ENCODE measurements around the gene RASGRP1.

The RASGRP1 gene

GRCh38 chr15:38564557-38565286 is at the start of gene RASGRP1:
TSS of gene RASGRP1 (minus strand) at chr15:38564814. CDS start at chr15:38564628, 186 bp downstream.
- TF ChIP-seq Cebpa-rat (IDR thresholded peaks at IDR 0.05), result no peak
- H3K4me1 ChIP-seq, result peaks cover 4 to 41% (median 18%) of the 10 kb centered on the region in 10 experiments; a peak in 17 of 20 replicates
- H3K4me2 ChIP-seq, result peak within 1 kb of the TSS; percentile 85 to 99 (median 97)
- 0 out of 22 replicates have a peak, but pooled peaks cover 0 to 5% (median 0%) of the 10 kb centered on the region in 11 experiments for H4K20me1 ChIP-seq
- peaks cover 0 to 22% (median 0%) of the 10 kb centered on the region in 11 experiments; a peak in 7 of 22 replicates for H3K27me3 ChIP-seq
- peak within 1 kb of the TSS; percentile 74 to 88 (median 80) for H3K4me3 ChIP-seq
- peak within 1 kb of the TSS; percentile 69 to 86 (median 81) for H3K9ac ChIP-seq
- H3K36me3 ChIP-seq, result peaks cover 0 to 7% (median 0%) of the 10 kb centered on the region in 11 experiments; a peak in 2 of 22 replicates
- peak within 1 kb of the TSS; percentile 45 to 78 (median 68); a peak in 21 of 22 replicates for H3K27ac ChIP-seq
- H3K9me3 ChIP-seq (replicated peaks in 1 of 11), result no peaks in the 10 kb centered on the region

GRCh38 chr15:38613085-38613484 is 48.5 kb upstream of the RASGRP1 start:
- no peak overlapping the region for H3K4me3 ChIP-seq
- peak overlapping the region in 6 of 11 experiments; percentile 4 to 32 (median 22); a peak in 5 of 22 replicates for H3K4me2 ChIP-seq
- no peaks in the 10 kb centered on the region for H3K27me3 ChIP-seq
- no peaks in the 10 kb centered on the region for H3K36me3 ChIP-seq
- H3K9ac ChIP-seq, result no peak overlapping the region
- peaks cover 9 to 16% (median 12%) of the 10 kb centered on the region in 10 experiments; a peak in 17 of 20 replicates for H3K4me1 ChIP-seq
- H4K20me1 ChIP-seq, result no peaks in the 10 kb centered on the region
- peaks cover 0 to 7% (median 0%) of the 10 kb centered on the region in 11 experiments; a peak in 1 of 22 replicates for H3K9me3 ChIP-seq (replicated peaks in 1 of 11)
- no peak for TF ChIP-seq Cebpa-rat (IDR thresholded peaks at IDR 0.05)
- no peak overlapping the region for H3K27ac ChIP-seq

- TF ChIP-seq Cebpa-rat (IDR thresholded peaks at IDR 0.05), result no peak
- Histone ChIP-seq H3K4me3 (no peak overlapping the region), H3K4me2 (no peak overlapping the region), H3K4me1 (peaks cover 9 to 16% (median 12%) of the 10 kb centered on the region in 10 experiments; a peak in 17 of 20 replicates), H3K9ac (no peak overlapping the region), H3K36me3 (no peaks in the 10 kb centered on the region), H3K27me3 (no peaks in the 10 kb centered on the region), H4K20me1 (no peaks in the 10 kb centered on the region), H3K9me3 (replicated peaks in 1 of 11) (peaks cover 0 to 7% (median 0%) of the 10 kb centered on the region in 11 experiments; a peak in 1 of 22 replicates), H3K27ac (no peak overlapping the region)
Observed at GRCh38 chr15:38612159-38612863, 47.7 kb upstream of the RASGRP1 start.

GRCh38 chr15:38611228-38611627 is 46.6 kb upstream of the RASGRP1 start:
- H3K9me3 ChIP-seq (replicated peaks in 1 of 11), result peaks cover 0 to 7% (median 0%) of the 10 kb centered on the region in 11 experiments; a peak in 1 of 22 replicates
- no peaks in the 10 kb centered on the region for H3K36me3 ChIP-seq
- H3K4me1 ChIP-seq, result peaks cover 9 to 16% (median 12%) of the 10 kb centered on the region in 10 experiments; a peak in 17 of 20 replicates
- no peak overlapping the region for H3K9ac ChIP-seq
- H4K20me1 ChIP-seq, result no peaks in the 10 kb centered on the region
- no peaks in the 10 kb centered on the region for H3K27me3 ChIP-seq
- H3K4me3 ChIP-seq, result no peak overlapping the region
- no peak for TF ChIP-seq Cebpa-rat (IDR thresholded peaks at IDR 0.05)
- no peak overlapping the region for H3K27ac ChIP-seq
- peak overlapping the region; percentile 1 to 65 (median 31); a peak in 18 of 22 replicates for H3K4me2 ChIP-seq

DNA sequence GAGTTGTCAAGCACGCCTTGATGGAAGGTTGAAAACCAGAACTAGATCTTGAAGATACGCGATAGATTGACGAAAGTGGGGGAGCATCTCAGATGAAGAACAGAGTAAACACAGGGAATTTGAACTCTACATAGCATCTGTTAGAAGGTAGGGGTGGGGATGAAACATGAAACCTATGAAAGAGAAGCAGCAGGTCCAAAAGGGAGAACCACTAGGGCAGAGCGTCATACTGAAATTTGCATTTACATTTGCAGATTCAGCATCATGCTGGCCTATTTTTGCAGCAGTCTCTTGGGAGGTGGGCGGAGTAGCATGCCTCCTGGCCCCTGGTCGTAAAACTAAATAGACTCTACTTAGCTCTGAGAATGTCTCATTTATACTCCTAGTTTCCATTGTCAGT is 46.1 kb upstream of the RASGRP1 start:
- Histone ChIP-seq H3K27ac (no peak overlapping the region), H3K4me1 (peaks cover 9 to 16% (median 12%) of the 10 kb centered on the region in 10 experiments; a peak in 17 of 20 replicates), H3K9ac (no peak overlapping the region), H3K4me3 (no peak overlapping the region), H3K27me3 (no peaks in the 10 kb centered on the region), H3K36me3 (no peaks in the 10 kb centered on the region), H4K20me1 (no peaks in the 10 kb centered on the region), H3K9me3 (replicated peaks in 1 of 11) (peaks cover 0 to 7% (median 0%) of the 10 kb centered on the region in 11 experiments; a peak in 1 of 22 replicates), H3K4me2 (peak overlapping the region; percentile 1 to 65 (median 31); a peak in 18 of 22 replicates)
- TF ChIP-seq Cebpa-rat (IDR thresholded peaks at IDR 0.05), result no peak

DNA sequence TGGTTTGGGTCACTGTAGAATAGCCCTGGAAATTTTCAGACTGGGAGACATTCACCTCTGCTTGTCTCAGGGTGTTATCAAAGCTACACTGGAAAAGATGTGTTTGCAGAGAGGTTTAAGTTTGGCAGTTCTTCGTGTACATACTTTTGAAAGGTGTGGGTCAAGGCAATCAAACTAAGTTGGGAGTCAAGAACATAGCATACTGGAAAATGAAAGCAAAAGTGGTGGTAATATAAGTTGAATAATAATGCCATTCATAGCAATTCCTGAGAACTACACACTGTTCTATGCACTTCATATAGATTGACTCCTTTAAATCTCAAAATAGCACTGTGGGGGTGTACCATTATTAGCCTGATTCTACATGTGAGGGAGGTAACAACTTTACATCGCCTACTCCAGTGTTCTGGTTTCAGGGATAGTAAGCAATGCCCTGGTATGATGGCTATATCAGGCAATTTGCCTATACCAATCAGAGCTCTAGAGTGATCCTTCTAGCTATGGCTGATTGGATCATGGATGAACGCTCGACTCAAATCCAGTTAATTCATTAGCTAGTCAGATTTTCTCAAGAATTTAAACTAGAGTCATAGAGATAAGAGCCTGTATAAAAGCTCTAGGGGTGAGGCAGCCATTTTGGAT is 44.6 kb upstream of the RASGRP1 start:
- no peak overlapping the region for H3K4me3 ChIP-seq
- no peak overlapping the region for H3K9ac ChIP-seq
- no peaks in the 10 kb centered on the region for H3K27me3 ChIP-seq
- H3K9me3 ChIP-seq (replicated peaks in 1 of 11), result peaks cover 0 to 7% (median 0%) of the 10 kb centered on the region in 11 experiments; a peak in 1 of 22 replicates
- TF ChIP-seq Cebpa-rat (IDR thresholded peaks at IDR 0.05), result no peak
- H3K36me3 ChIP-seq, result no peaks in the 10 kb centered on the region
- no peak overlapping the region for H3K27ac ChIP-seq
- H3K4me2 ChIP-seq, result no peak overlapping the region
- peaks cover 9 to 16% (median 12%) of the 10 kb centered on the region in 10 experiments; a peak in 17 of 20 replicates for H3K4me1 ChIP-seq
- no peaks in the 10 kb centered on the region for H4K20me1 ChIP-seq

DNA sequence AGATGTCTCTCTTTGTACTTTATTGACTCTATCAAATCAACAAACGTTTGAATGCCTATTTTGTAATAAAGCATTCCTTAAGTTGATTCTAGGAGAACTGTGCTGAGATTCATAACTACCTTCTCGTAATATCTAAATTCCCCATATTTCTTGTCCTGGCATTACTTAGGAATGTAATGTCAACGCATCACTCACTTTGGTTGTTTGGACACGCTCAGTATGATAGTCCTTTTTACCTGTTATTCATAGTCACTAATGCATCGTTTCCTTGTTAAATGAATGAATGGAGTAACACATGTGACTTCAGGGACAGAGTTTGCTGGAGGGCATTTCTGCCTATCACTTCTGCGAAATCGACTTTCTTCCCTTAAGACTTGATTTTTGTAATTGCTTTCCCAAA is 44.1 kb upstream of the RASGRP1 start:
- H3K27me3 ChIP-seq, result no peaks in the 10 kb centered on the region

GRCh38 chr15:38605744-38606143 is 41.1 kb upstream of the RASGRP1 start:
- Histone ChIP-seq H3K27me3 (no peaks in the 10 kb centered on the region), H3K9ac (no peak overlapping the region), H3K4me3 (no peak overlapping the region), H3K4me1 (peaks cover under 1 to 4% (median 3%) of the 10 kb centered on the region in 10 experiments; a peak in 16 of 20 replicates), H3K36me3 (no peaks in the 10 kb centered on the region), H3K4me2 (no peak overlapping the region), H4K20me1 (no peaks in the 10 kb centered on the region), H3K27ac (no peak overlapping the region), H3K9me3 (replicated peaks in 1 of 11) (peaks cover 0 to 7% (median 0%) of the 10 kb centered on the region in 11 experiments; a peak in 1 of 22 replicates)
- TF ChIP-seq Cebpa-rat (IDR thresholded peaks at IDR 0.05), result no peak

More for the DNA sequence above, 44.1 kb upstream of the RASGRP1 start:
- no peaks in the 10 kb centered on the region for H4K20me1 ChIP-seq
- H3K9ac ChIP-seq, result no peak overlapping the region
- H3K4me2 ChIP-seq, result no peak overlapping the region
- H3K9me3 ChIP-seq (replicated peaks in 1 of 11), result peaks cover 0 to 7% (median 0%) of the 10 kb centered on the region in 11 experiments; a peak in 1 of 22 replicates
- peaks cover 9 to 16% (median 12%) of the 10 kb centered on the region in 10 experiments; a peak in 17 of 20 replicates for H3K4me1 ChIP-seq
- no peak for TF ChIP-seq Cebpa-rat (IDR thresholded peaks at IDR 0.05)
- H3K4me3 ChIP-seq, result no peak overlapping the region
- H3K27ac ChIP-seq, result no peak overlapping the region
- H3K36me3 ChIP-seq, result no peaks in the 10 kb centered on the region

All from BLaER1 treated with 17β-estradiol and CSF1 and Interleukin-3, amounts not matched to agents 10 nM and 100 nM (cell line).